GM12872 (cell line): ENCODE results near the gene TTLL12.

Source experiments
- CTCF ChIP-seq: IDR thresholded peaks from 3 replicates; pipeline ENCODE4 v1.5.1; 2011; ENCODE audit warnings: low read depth, mild to moderate bottlenecking, low read length, moderate library complexity; ENCODE audit not compliant: insufficient read depth

The TTLL12 gene

GRCh38 chr22:43182726-43183125 lies 4.2 kb downstream of the TTLL12 start:
- TF ChIP-seq CTCF: no peak

- TF ChIP-seq CTCF: no peak
These were observed 4.8 kb downstream of the TTLL12 start for GRCh38 chr22:43182118-43182517.

GRCh38 chr22:43181321-43182076 lies 5.4 kb downstream of the TTLL12 start:
- no peak for TF ChIP-seq CTCF

- no peak for TF ChIP-seq CTCF
These were observed 6.3 kb downstream of the TTLL12 start for GRCh38 chr22:43180670-43181069.

GRCh38 chr22:43179911-43180195 lies 7.1 kb downstream of the TTLL12 start:
- no peak for TF ChIP-seq CTCF

- TF ChIP-seq CTCF: no peak
These were observed 7.6 kb downstream of the TTLL12 start for GRCh38 chr22:43179146-43179910.

GRCh38 chr22:43177479-43177878 lies 9.5 kb downstream of the TTLL12 start:
- TF ChIP-seq CTCF: no peak
